DND-41 (cell line): Measurements from ENCODE around the gene PARD6G.

Source experiments
- ATAC-seq: fragments of 200-7000 bp; cut with Tn5 transposase; 3 replicates; pipeline ENCODE4 v1.9.1; 2021; ENCODE audit warnings: low read depth; ENCODE audit not compliant: insufficient read depth
- DNase-seq: peaks from one replicate; pipeline ENCODE4 v3.0.0-alpha.2; 2020
- H2AFZ ChIP-seq: 2 replicates; pipeline ENCODE4 v1.6.0; 2012; ENCODE audit warnings: low read depth, low read length
- H3K27ac ChIP-seq: 2 replicates; pipeline ENCODE4 v1.5.1; 2012; ENCODE audit warnings: low read length, inconsistent platforms
- H3K27me3 ChIP-seq: fragments of 200-600 bp; sonication (generic); 2 replicates; pipeline ENCODE4 v1.6.0; 2012; ENCODE audit warnings: low read length, mild to moderate bottlenecking, inconsistent platforms; ENCODE audit not compliant: insufficient read depth, poor library complexity
- H3K36me3 ChIP-seq: 2 replicates; pipeline ENCODE4 v1.5.1; 2012; ENCODE audit warnings: low read length, inconsistent platforms; ENCODE audit not compliant: insufficient read depth
- H3K4me1 ChIP-seq: 2 replicates; pipeline ENCODE4 v1.5.1; 2012; ENCODE audit warnings: mild to moderate bottlenecking, low read length; ENCODE audit not compliant: insufficient read depth
- H3K4me2 ChIP-seq: 2 replicates; pipeline ENCODE4 v1.6.0; 2012; ENCODE audit warnings: mild to moderate bottlenecking, moderate library complexity, low read length, inconsistent platforms; ENCODE audit not compliant: insufficient read depth
- H3K4me3 ChIP-seq, 2 experiments: fragments of 200-600 bp in 1 of 2; shearing (Covaris generic) in 1 of 2; 2 replicates each; pipeline ENCODE4 v1.5.1; 2012 to 2016; ENCODE audit warnings: inconsistent platforms in 2 of 2, low read length in 2 of 2, mild to moderate bottlenecking in 2 of 2, low read depth in 1 of 2, moderate library complexity in 1 of 2
- H3K79me2 ChIP-seq: 2 replicates; pipeline ENCODE4 v1.6.0; 2012; ENCODE audit warnings: low read length, inconsistent platforms; ENCODE audit not compliant: insufficient read depth
- H3K9ac ChIP-seq: 2 replicates; pipeline ENCODE4 v1.6.0; 2012; ENCODE audit warnings: low read depth, mild to moderate bottlenecking, inconsistent platforms, low read length, moderate library complexity
- H3K9me3 ChIP-seq: 2 replicates; pipeline ENCODE4 v1.5.1; 2012; ENCODE audit warnings: low read length, moderate library complexity, mild to moderate bottlenecking, inconsistent platforms; ENCODE audit not compliant: insufficient read depth, severe bottlenecking
- H4K20me1 ChIP-seq: 2 replicates; pipeline ENCODE4 v1.6.0; 2012; ENCODE audit warnings: low read length; ENCODE audit not compliant: insufficient read depth
- EZH2 ChIP-seq: IDR thresholded peaks from 3 replicates; pipeline ENCODE4 v1.6.1; 2012; ENCODE audit warnings: borderline replicate concordance, low read depth, mild to moderate bottlenecking, moderate library complexity, low read length, inconsistent platforms; ENCODE audit not compliant: severe bottlenecking
- TF ChIP-seq, protein P1 (sequence below): IDR thresholded peaks from 2 replicates; pipeline ENCODE4 v1.5.1; 2012; ENCODE audit warnings: borderline replicate concordance, low read length, moderate library complexity, mild to moderate bottlenecking; ENCODE audit not compliant: poor library complexity, severe bottlenecking; ENCODE audit errors: extremely low read depth

The PARD6G gene

DNA sequence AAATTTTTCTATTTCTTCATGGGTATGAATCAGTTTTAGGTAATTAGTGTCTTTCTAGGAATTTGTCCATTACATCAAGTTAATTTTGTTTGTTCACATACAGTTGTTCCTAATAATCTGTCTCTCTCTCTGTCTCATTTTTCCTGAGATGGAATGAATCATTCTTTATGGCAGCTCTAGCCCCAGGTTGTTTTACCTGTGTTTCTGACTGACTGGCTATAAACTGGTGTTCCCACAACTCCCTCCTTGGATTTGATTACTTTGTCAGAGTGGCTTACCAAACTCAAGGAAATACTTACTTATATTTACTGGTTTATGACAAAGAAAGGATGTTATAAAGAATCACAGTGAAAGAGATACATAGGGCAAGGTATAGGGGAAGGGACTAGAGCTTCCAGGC is 123.2 kb downstream of the PARD6G start:
- H3K79me2 ChIP-seq: peaks cover 95% of the 10 kb centered on the region
- H4K20me1 ChIP-seq: peaks cover 21% of the 10 kb centered on the region; the same call in 1 of the 2 replicates

GRCh38 chr18:80120932-80121331 is 126.4 kb downstream of the PARD6G start:
- no peak overlapping the region for H2AFZ ChIP-seq
- H3K4me1 ChIP-seq: no peaks in the 10 kb centered on the region
- no peak overlapping the region for H3K27ac ChIP-seq
- H3K79me2 ChIP-seq: peaks cover 91% of the 10 kb centered on the region
- peaks cover 52% of the 10 kb centered on the region for H3K36me3 ChIP-seq
- no peaks in the 10 kb centered on the region for H3K27me3 ChIP-seq
- no peak overlapping the region for H3K4me3 ChIP-seq
- ATAC-seq (no peak), DNase-seq (no peak)
- H3K9ac ChIP-seq: no peak overlapping the region
- TF ChIP-seq, protein P1, sequence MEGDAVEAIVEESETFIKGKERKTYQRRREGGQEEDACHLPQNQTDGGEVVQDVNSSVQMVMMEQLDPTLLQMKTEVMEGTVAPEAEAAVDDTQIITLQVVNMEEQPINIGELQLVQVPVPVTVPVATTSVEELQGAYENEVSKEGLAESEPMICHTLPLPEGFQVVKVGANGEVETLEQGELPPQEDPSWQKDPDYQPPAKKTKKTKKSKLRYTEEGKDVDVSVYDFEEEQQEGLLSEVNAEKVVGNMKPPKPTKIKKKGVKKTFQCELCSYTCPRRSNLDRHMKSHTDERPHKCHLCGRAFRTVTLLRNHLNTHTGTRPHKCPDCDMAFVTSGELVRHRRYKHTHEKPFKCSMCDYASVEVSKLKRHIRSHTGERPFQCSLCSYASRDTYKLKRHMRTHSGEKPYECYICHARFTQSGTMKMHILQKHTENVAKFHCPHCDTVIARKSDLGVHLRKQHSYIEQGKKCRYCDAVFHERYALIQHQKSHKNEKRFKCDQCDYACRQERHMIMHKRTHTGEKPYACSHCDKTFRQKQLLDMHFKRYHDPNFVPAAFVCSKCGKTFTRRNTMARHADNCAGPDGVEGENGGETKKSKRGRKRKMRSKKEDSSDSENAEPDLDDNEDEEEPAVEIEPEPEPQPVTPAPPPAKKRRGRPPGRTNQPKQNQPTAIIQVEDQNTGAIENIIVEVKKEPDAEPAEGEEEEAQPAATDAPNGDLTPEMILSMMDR: no peak
- TF ChIP-seq EZH2: no peak
- H3K9me3 ChIP-seq: no peaks in the 10 kb centered on the region
- peaks cover 25% of the 10 kb centered on the region; the same call in 1 of the 2 replicates for H4K20me1 ChIP-seq
- no peak overlapping the region for H3K4me2 ChIP-seq

More for the DNA sequence above, 123.2 kb downstream of the PARD6G start:
- H3K4me3 ChIP-seq: no peak overlapping the region
- H2AFZ ChIP-seq: no peak overlapping the region
- H3K9me3 ChIP-seq: no peaks in the 10 kb centered on the region
- no peaks in the 10 kb centered on the region for H3K27me3 ChIP-seq
- H3K4me1 ChIP-seq: no peaks in the 10 kb centered on the region; the same call in 1 of the 2 replicates
- H3K27ac ChIP-seq: no peak overlapping the region
- DNase-seq (no peak), ATAC-seq (no peak)
- no peak overlapping the region for H3K4me2 ChIP-seq
- H3K9ac ChIP-seq: no peak overlapping the region
- TF ChIP-seq, protein P1: no peak
- no peak for TF ChIP-seq EZH2
- H3K36me3 ChIP-seq: peaks cover 41% of the 10 kb centered on the region

GRCh38 chr18:80119111-80119510 is 128.2 kb downstream of the PARD6G start:
- Histone ChIP-seq H3K27me3 (no peaks in the 10 kb centered on the region), H3K9me3 (no peaks in the 10 kb centered on the region), H3K4me2 (no peak overlapping the region), H3K4me1 (no peaks in the 10 kb centered on the region), H4K20me1 (peaks cover 34% of the 10 kb centered on the region; the same call in 1 of the 2 replicates), H3K36me3 (peaks cover 47% of the 10 kb centered on the region), H3K79me2 (peaks cover 91% of the 10 kb centered on the region), H2AFZ (no peak overlapping the region), H3K27ac (no peak overlapping the region), H3K9ac (no peak overlapping the region), H3K4me3 (no peak overlapping the region)
- no peak for TF ChIP-seq EZH2
- TF ChIP-seq, protein P1: no peak
- ATAC-seq (no peak), DNase-seq (no peak)

DNA sequence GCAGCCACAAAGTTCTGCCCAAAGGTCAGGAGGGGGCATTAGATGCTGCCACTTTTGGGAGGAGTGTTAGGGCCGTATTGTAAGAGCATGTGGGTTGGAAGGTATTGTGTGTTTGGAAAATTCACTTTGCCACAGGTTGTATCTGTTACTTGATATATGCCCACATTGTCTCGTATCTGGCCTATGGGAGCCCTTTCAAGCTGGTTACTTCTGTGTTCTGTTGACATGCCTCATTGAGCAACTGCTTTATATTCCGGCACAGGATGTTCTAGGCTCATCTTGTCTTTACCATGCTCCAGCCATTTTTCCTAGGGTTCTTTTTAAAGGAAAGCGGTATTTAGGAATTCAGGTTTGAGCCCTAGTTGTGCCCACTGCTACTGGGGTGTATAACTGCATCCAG is 132.3 kb downstream of the PARD6G start:
- no peak overlapping the region for H3K4me2 ChIP-seq
- DNase-seq: no peak
- no peak overlapping the region for H2AFZ ChIP-seq
- peaks cover 34% of the 10 kb centered on the region for H3K36me3 ChIP-seq
- TF ChIP-seq EZH2: no peak
- TF ChIP-seq, protein P1: no peak
- no peaks in the 10 kb centered on the region for H3K27me3 ChIP-seq
- H3K27ac ChIP-seq: no peak overlapping the region
- peaks cover 19% of the 10 kb centered on the region for H3K4me1 ChIP-seq
- no peak overlapping the region for H3K9ac ChIP-seq
- ATAC-seq: no peak
- H3K4me3 ChIP-seq: no peak overlapping the region
- H3K9me3 ChIP-seq: no peaks in the 10 kb centered on the region
- H4K20me1 ChIP-seq: peaks cover 53% of the 10 kb centered on the region; the same call in 1 of the 2 replicates
- H3K79me2 ChIP-seq: peaks cover 93% of the 10 kb centered on the region
